ENCODE results near the gene GLIS2.
A peak's percentile ranks its signal among the peaks of the same experiment; 100 is the strongest.
"Not testable (repeated sequence)": the region's sequence is repeated elsewhere in the genome, so short reads cannot be mapped to it uniquely, and the experiment has no call there.

The GLIS2 gene

GRCh38 chr16:4336701-4337539 lies 21.1 kb downstream of the GLIS2 start:
- no peak for DNase-seq (ENCODE audit: low read depth)

GRCh38 chr16:4337540-4338088 lies 21.7 kb downstream of the GLIS2 start:
- DNase-seq (ENCODE audit: low read depth) = no peak

GRCh38 chr16:4338125-4338582 lies 22.3 kb downstream of the GLIS2 start:
- no peak for DNase-seq (ENCODE audit: low read depth)

- DNase-seq (ENCODE audit: low read depth) = no peak
These were observed 22.9 kb downstream of the GLIS2 start for GRCh38 chr16:4338712-4339299.

GRCh38 chr16:4339455-4339854 lies 23.6 kb downstream of the GLIS2 start:
- no peak for DNase-seq (ENCODE audit: low read depth)

GRCh38 chr16:4339909-4340308 lies 24.0 kb downstream of the GLIS2 start:
- no peak for DNase-seq (ENCODE audit: low read depth)

- no peak for DNase-seq (ENCODE audit: low read depth)
These were observed 24.6 kb downstream of the GLIS2 start for GRCh38 chr16:4340443-4340842.

- DNase-seq (ENCODE audit: low read depth) = no peak
These were observed 25.4 kb downstream of the GLIS2 start for GRCh38 chr16:4341250-4341649.

GRCh38 chr16:4342866-4343744 lies 27.2 kb downstream of the GLIS2 start:
- DNase-seq (ENCODE audit: low read depth) = no peak

GRCh38 chr16:4344300-4344982 lies 28.6 kb downstream of the GLIS2 start:
- not testable (repeated sequence) for DNase-seq (ENCODE audit: low read depth)

GRCh38 chr16:4344983-4345835 lies 29.3 kb downstream of the GLIS2 start:
- DNase-seq (ENCODE audit: low read depth) = no peak

GRCh38 chr16:4345836-4346781 lies 30.2 kb downstream of the GLIS2 start:
- no peak for DNase-seq (ENCODE audit: low read depth)

GRCh38 chr16:4347010-4347409 lies 31.1 kb downstream of the GLIS2 start:
- DNase-seq (ENCODE audit: low read depth) = no peak

- DNase-seq (ENCODE audit: low read depth) = no peak
These were observed 32.1 kb downstream of the GLIS2 start for GRCh38 chr16:4347765-4348509.

- no peak for DNase-seq (ENCODE audit: low read depth)
These were observed 33.5 kb downstream of the GLIS2 start for GRCh38 chr16:4349332-4349731.

GRCh38 chr16:4350365-4350786 lies 34.5 kb downstream of the GLIS2 start:
- DNase-seq (ENCODE audit: low read depth) = no peak

- DNase-seq (ENCODE audit: low read depth) = peak; percentile 99
These were observed 35.2 kb downstream of the GLIS2 start, which contains the start of gene PAM16 for GRCh38 chr16:4350787-4351659. Gene PAM16, minus strand, starts transcription at chr16:4351321. Its CDS starts 87 bp downstream, at chr16:4351234.

- DNase-seq (ENCODE audit: low read depth) = no peak
These were observed 36.0 kb downstream of the GLIS2 start for GRCh38 chr16:4351880-4352279.

Data from activated T-cell treated with anti-CD3 and anti-CD28 coated beads for 1 hour (primary cell).